SW480 (cell line): Measurements from ENCODE around the gene CCDC136.

Experiments used
- DNase-seq: peaks from one replicate; pipeline ENCODE4 v3.0.0-alpha.2; 2016; ENCODE audit warnings: low spot score

Gene CCDC136

GRCh38 chr7:128805225-128805624 lies 13.5 kb downstream of the CCDC136 start:
- no peak for DNase-seq

DNA sequence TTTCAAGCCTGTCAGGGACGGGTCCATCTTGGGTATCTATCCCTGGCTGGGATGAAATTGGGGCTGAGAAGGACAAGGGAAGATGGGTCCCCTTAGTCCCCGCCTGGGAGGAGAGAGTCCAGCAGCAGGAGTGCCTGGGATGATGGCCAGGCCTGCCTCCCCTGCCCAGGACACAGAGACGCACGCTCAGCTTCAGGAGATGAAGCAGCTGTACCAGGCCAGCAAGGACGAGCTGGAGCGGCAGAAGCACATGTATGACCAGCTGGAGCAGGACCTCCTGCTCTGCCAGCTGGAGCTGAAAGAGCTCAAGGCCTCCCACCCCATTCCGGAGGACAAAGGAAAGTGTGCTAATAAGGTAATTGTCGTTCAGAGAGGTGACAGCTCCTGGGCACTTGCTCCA lies 15.4 kb downstream of the CCDC136 start:
- no peak for DNase-seq

DNA sequence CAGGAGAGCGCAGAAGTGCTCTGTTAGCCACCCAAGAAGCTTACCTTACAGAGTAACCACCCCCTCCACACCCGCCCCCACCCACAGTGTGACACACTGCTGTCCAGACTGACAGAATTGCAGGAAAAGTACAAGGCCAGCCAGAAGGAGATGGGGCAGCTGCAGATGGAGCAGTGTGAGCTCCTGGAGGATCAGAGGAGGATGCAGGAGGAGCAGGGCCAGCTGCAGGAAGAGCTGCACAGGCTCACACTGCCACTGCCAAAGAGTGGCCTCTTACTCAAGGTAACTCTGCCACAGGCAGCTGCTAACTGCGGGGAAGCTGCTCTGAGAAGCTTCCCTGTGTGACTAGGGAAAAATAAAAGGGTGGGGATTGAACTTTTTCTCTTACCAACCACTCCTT lies 17.6 kb downstream of the CCDC136 start:
- no peak for DNase-seq

DNA sequence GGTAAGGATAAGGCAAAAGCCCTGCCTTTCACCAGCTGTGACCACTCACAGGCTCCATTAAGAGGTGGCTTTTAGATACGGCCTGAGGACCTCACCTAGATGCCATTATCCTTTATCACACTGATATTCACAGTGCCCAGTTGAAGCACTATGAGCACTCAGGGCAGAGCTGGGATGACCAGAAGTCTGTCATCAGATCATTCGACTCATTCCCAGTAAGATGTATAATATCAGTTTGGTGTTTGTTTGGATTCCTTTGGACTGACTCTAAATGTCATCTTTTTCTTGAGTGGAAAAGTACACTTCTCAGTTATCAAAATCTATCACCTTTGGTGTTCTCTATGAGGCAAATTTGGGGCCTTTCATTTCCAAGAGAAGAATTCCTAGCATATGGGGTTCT lies 18.7 kb downstream of the CCDC136 start:
- no peak for DNase-seq

- no peak for DNase-seq
These were observed 19.2 kb downstream of the CCDC136 start for GRCh38 chr7:128810997-128811396.

DNA sequence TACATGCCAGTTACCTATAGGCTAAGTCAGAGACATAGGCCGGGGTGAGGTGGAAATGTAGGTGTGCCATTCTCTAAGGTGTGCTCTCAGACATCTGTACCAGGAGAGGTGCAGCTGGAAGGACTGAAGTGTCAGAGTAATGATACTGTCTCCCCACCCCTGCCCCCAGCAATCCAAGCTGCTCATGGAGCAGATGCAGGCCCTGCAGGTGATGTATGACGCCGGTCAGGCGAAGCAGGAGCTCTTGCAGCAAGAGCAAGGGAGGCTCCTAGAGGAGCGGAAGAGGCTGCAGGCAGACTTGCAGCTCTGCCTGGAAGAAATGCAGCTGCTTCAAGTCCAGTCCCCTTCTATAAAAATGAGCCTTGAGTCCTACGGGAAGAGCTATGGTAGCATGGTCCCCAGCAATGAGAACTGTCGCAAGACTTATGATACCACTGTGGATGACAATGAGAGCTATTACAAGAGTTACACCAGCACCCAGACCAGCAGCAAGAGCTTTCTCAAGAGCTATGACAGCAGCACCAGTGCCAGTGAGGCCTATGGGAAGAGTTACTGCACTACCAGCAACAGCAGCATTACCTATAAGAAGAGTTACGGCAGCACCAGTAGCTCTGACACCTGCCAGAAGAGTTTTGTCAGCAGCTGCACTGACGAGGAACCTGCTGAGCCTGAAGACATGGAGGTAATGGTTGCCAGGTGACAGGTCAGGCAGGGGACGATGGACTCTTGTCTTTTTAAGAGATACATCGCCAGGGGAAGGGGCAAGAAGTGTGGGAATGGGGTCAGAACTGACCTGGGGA lies 20.1 kb downstream of the CCDC136 start:
- DNase-seq, result no peak

DNA sequence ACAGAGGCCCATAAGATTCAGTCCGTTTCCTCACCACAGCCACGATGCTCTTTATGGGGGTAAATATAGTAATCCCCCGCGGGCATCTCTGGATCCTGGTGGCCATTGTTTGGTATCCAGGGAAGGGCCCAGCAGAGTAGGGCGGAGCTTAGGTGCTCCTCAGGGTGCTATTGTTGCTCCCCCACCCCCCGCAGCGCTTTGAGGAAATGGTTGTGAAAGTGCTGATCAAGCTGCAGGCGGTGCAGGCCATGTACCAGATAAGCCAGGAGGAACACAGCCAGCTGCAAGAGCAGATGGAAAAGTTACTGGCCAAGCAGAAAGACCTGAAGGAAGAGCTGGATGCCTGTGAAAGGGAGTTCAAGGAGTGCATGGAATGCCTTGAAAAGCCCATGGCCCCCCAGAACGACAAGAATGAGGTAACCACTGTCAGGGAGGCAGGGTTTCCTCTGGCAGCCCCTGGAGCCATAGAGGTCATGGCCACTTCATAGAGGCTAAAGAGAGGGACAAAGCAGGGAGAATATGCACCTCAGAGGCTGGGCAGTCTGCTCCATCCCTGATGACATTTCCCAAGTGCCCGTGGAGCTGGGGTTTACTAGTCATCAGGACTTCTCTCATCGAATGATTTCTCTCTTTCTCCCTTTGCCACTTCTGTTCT lies 20.9 kb downstream of the CCDC136 start:
- DNase-seq, result no peak

DNA sequence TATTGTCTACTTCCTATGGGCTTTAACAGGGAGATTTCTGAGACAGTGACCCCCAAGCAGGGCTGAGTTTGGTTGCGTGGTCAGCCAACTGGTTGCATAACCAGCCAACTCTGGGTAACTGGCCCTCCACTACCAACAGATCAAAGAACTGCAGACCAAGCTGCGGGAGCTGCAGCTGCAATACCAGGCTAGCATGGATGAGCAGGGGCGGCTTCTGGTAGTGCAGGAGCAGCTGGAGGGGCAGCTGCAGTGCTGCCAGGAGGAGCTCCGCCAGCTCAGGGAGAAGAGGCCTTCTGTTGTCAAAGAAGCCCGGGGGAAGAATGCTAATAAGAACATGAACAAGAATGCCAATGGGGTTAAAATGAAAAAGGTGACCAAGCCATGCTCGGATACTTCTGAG lies 22.7 kb downstream of the CCDC136 start:
- DNase-seq, result no peak

DNA sequence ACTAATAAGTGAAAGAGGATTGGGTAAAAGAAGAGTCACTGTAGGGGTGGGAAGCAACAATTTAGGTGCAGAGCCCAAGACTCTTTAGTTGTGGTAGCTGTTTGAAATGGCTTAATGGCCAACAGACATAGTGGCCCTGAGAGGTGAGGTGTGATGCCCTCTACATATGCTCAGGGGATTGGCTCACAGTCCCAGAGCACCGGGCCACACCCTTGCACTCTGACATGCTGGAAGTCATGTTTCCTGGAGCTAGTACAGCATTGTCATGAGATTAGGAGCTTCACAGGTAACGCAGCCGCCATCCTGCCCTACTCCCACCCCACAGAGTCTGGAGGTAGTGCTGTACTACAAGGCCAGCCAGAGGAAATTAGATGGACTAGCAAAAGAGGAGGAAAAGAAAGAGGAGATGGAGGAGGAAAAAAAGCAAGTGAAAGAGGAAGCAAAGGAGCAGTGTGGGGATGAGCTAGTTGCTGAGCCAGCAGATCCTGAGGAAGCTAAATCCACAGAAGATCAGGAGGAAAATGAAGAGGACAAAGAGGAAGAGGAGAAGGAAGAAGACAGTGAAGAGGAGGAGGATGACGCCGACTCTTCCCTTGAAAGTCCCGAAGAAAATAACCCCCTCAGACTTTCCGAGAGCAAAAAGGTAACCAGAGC lies 23.6 kb downstream of the CCDC136 start:
- DNase-seq, result no peak

DNA sequence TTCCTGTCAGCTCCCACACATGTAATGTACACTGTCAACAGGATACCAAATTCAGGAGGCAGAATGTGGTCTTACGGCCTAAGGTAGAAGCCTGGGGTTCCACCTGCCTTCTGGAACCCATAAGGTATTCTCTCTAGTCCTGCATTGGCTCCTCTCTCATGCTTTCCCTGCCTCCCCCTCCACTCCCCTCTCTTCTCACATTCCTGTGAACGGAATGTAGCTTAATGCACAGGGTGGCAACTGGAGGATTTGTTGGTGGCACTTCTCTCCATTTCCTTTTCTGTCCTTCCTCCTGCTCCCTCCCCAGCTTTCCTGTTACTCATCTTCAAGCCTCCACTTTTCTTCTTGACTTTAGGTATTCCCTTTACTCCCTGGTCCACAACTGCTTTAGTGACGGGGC lies 26.9 kb downstream of the CCDC136 start:
- DNase-seq, result no peak

DNA sequence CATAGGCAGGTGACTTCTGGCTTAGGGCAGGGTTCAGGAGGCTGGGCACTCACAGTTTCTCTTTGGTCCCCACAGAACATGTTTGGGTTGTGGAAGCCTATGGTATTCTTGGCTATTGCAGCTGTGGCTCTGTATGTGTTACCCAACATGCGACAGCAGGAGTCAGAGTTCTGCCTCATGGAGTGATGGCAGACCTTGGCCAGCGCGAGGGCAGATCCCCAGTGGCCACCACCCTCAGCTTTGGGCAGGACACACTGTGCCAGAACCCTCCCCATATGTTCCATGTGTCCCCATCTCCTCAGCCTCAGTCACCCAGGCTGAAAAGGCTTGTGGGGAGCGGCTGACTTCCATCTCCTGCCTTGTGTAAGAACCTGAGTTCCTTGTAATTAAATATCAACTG lies 30.0 kb downstream of the CCDC136 start:
- no peak for DNase-seq

DNA sequence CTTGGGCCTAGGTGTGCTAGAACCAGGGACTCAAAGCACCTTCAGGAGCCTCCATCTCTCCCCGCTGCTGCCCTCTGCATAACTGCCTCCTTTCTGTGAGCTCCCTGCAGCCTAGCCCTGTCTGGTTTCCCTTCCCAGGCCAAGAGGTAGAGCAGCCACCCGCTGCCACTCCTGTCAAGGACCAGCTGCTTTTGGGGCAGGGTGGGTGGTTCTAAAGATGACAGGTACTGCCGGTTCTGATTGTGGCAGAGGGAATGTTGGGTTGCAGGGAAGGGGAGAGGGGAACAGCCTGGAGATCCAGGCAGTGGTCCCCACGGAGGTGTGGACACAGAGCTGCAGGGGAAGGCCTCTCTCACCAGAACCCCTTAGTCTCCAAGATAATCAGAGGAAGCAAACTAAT lies 34.7 kb downstream of the CCDC136 start:
- DNase-seq, result no peak

DNA sequence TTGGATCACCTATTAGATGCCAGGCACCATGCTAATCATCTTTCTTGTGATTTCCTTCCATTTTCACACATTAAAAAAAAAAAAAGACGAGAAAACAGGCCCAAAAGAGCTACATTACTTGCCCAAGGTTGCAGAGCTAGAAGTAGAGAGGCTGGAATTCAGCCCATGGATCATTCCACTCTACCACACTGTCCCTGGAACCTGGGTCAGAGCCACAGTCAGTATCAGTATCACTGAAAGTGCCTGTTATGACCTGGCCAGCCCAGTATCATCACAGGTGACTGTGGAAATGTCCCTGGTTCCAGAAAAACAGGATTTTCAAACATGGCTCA lies 35.1 kb downstream of the CCDC136 start:
- no peak for DNase-seq

GRCh38 chr7:128827248-128827958 lies 35.6 kb downstream of the CCDC136 start:
- peak; percentile 58 for DNase-seq

- DNase-seq, result peak; percentile 15
These were observed 36.4 kb downstream of the CCDC136 start for GRCh38 chr7:128827971-128828711.

- DNase-seq, result peak; percentile 26
These were observed 37.8 kb downstream of the CCDC136 start for GRCh38 chr7:128829391-128830166.

- DNase-seq, result peak; percentile 26
These were observed 38.7 kb downstream of the CCDC136 start, which contains the start of gene FLNC for GRCh38 chr7:128830231-128831177. TSS of gene FLNC (plus strand) at chr7:128830406. CDS start at chr7:128830638, 232 bp downstream.

DNA sequence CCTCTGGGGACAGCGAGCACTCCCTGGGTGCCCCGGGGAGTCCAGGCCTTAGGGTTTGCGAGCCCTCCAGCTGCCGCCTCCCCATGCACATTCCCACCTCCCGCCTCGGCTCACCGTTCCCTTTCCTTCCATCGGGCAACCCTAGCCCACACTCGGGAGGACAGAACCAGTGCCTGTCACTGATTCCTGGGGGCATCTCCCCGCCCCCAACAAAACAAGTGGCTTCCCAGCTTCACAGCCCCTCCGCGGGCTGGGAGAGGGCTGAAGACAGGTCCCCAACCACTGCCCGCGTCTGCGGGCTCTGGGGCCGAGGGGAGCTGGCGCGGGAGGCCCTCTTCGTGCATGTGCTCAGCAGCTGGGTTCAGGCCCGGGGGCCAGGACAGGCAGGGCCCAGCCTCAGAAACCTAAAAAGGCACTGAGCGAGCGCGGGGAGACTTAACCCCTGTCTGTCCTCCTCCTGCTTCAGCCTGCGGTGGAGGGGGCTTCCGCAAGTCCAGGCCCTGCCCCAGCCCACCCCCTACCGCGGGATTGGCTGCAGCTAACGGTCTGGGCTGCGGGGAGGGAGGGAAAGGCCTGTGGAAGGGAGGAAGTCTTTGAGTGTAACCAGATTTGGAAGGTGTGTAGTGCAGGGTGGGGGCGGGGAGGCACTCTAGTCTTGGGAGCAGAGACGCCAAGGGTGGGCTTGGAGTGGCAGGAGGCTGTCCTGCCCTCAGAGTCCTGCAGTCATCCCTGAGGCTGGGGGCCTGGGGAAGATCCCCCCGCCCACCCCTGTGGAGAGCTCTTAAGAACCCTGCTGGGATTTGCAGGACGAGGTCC lies 39.6 kb downstream of the CCDC136 start:
- DNase-seq, result no peak
